Naive thymus-derived CD4-positive, alpha-beta T cell (primary cell): Measurements from ENCODE around the gene ERMAP. TPM values are rescaled to one million over a fixed set of nuclear protein-coding genes. Genes with fewer than 3 reads are reported as not detected.

Experiments
- ATAC-seq: fragments of 150-1000 bp; cut with Tn5 transposase; 2 replicates; pipeline ENCODE4 v1.10.0; 2021; ENCODE audit warnings: mild to moderate bottlenecking, moderate library complexity
- CTCF ChIA-PET: fragments of 350-600 bp; sonication (Branson Sonifier 250); formaldehyde crosslinking; loops from one replicate; lab custom pipeline; 2021; ENCODE audit warnings: antibody characterized with exemption; lab: Charles Lee
- POLR2A ChIA-PET: fragments of 350-600 bp; sonication (Branson Sonifier 250); formaldehyde crosslinking; loops from one replicate; lab custom pipeline; 2021; ENCODE audit warnings: antibody characterized with exemption, inconsistent platforms; lab: Charles Lee
- DNase-seq, 9 donors: peaks; one replicate each; pipeline versions ENCODE4 v3.0.0 to v3.0.0-alpha.2; 2020 to 2022; ENCODE audit warnings: mixed read lengths in 1 of 9
- H3K27ac ChIP-seq: one replicate; pipeline ENCODE4 v1.7.0; 2013; ENCODE audit warnings: mild to moderate bottlenecking, low read depth, low read length, moderate library complexity
- H3K27me3 ChIP-seq, 2 donors: one replicate each; pipeline ENCODE4 v1.7.0; 2013; ENCODE audit warnings: low read length in 2 of 2, mild to moderate bottlenecking in 2 of 2, moderate library complexity in 2 of 2; ENCODE audit not compliant: control insufficient read depth in 2 of 2, insufficient read depth in 2 of 2
- H3K36me3 ChIP-seq, 3 experiments: 1 replicate in 2 of 3; 2 replicates in 1 of 3; pipeline ENCODE4 v1.7.0; 2013; ENCODE audit warnings: low read length in 3 of 3, mild to moderate bottlenecking in 3 of 3, moderate library complexity in 1 of 3; ENCODE audit not compliant: insufficient read depth in 3 of 3, control insufficient read depth in 2 of 3
- H3K4me1 ChIP-seq, 2 donors: one replicate each; pipeline ENCODE4 v1.7.0; 2013; ENCODE audit warnings: low read length in 2 of 2, mild to moderate bottlenecking in 2 of 2, moderate library complexity in 1 of 2; ENCODE audit not compliant: control insufficient read depth in 2 of 2, insufficient read depth in 2 of 2
- H3K4me3 ChIP-seq: 2 replicates; pipeline ENCODE4 v1.7.0; 2013; ENCODE audit warnings: mild to moderate bottlenecking, low read length
- H3K9me3 ChIP-seq, 3 experiments: 1 replicate in 2 of 3; 2 replicates in 1 of 3; pipeline ENCODE4 v1.7.0; 2013; ENCODE audit warnings: low read length in 3 of 3; ENCODE audit not compliant: control insufficient read depth in 2 of 3
- H3K27ac Mint-ChIP-seq, 9 donors: one replicate each; pipeline ENCODE4 v1.8.0; 2020 to 2022; ENCODE audit warnings: mixed read lengths in 9 of 9, mild to moderate bottlenecking in 8 of 9, moderate library complexity in 5 of 9, inconsistent platforms in 2 of 9
- H3K27me3 Mint-ChIP-seq, 5 donors: one replicate each; pipeline ENCODE4 v1.8.0; 2021 to 2022; ENCODE audit warnings: mixed read lengths in 5 of 5, mild to moderate bottlenecking in 1 of 5
- H3K36me3 Mint-ChIP-seq, 5 donors: one replicate each; pipeline ENCODE4 v1.8.0; 2020 to 2022; ENCODE audit warnings: mixed read lengths in 5 of 5, mild to moderate bottlenecking in 3 of 5, inconsistent platforms in 1 of 5
- H3K4me1 Mint-ChIP-seq, 7 donors: one replicate each; pipeline ENCODE4 v1.8.0; 2020 to 2022; ENCODE audit warnings: mixed read lengths in 7 of 7, mild to moderate bottlenecking in 3 of 7, inconsistent platforms in 1 of 7
- H3K4me3 Mint-ChIP-seq, 10 donors: one replicate each; pipeline ENCODE4 v1.8.0; 2020 to 2022; ENCODE audit warnings: mild to moderate bottlenecking in 10 of 10, mixed read lengths in 10 of 10, moderate library complexity in 6 of 10, inconsistent platforms in 2 of 10
- H3K9me3 Mint-ChIP-seq, 11 donors: one replicate each; pipeline ENCODE4 v1.8.0; 2020 to 2022; ENCODE audit warnings: mixed read lengths in 11 of 11, mild to moderate bottlenecking in 4 of 11, inconsistent platforms in 1 of 11, moderate library complexity in 1 of 11
- intact Hi-C, 2 donors: fragments of 100-400 bp; cut with micrococcal nuclease; formaldehyde crosslinking; loops; one replicate each; pipeline ENCODE4 v1.15.1; 2023
- polyA plus RNA-seq, 2 donors: library from polyadenylated mRNA; unstranded; fragments of 300-500 nt; fragmentation: Illumina TruSeq; gene quantifications; one replicate each; pipeline ENCODE4 v1.2.3, GENCODE V29; 2021
- total RNA-seq, 6 experiments: library from RNA in 5 of 6; stranded (reverse) in 5 of 6; gene quantifications; 1 replicate in 5 of 6; 2 replicates in 1 of 6; pipeline ENCODE4 v1.2.3 and lab custom pipeline; 2021 to 2026

The ERMAP gene
- total and polyA plus RNA-seq, 7 experiments from 2014 or later: 1.9 to 10.3 (median 6.2) TPM

- ChIA-PET CTCF (interaction anchor here (0.7 to 1.0 kb wide), 2 partner anchors 182 to 334 kb away, joined by 3 to 4 read pairs; no protein-coding TSS in a partner anchor), POLR2A (no interaction called here)
- no peaks in the 10 kb centered on the region for H3K27me3 ChIP-seq
- H3K4me1 Mint-ChIP-seq: no peaks in the 10 kb centered on the region
- intact Hi-C loops: no loop called here
- peaks cover 0 to 6% (median 0%) of the 10 kb centered on the region in 11 donors for H3K9me3 Mint-ChIP-seq
- DNase-seq (no peak), ATAC-seq (no peak)
- H3K9me3 ChIP-seq: no peaks in the 10 kb centered on the region
- no peak overlapping the region for H3K27ac ChIP-seq
- H3K27me3 Mint-ChIP-seq: peaks cover 0 to 21% (median 0%) of the 10 kb centered on the region in 5 donors
- no peak overlapping the region for H3K4me3 Mint-ChIP-seq
- no peaks in the 10 kb centered on the region for H3K36me3 Mint-ChIP-seq
- no peak overlapping the region for H3K27ac Mint-ChIP-seq
- H3K36me3 ChIP-seq: no peaks in the 10 kb centered on the region
- H3K4me3 ChIP-seq: no peak overlapping the region
- no peaks in the 10 kb centered on the region for H3K4me1 ChIP-seq
These were observed 74.7 kb downstream of the ERMAP start for GRCh38 chr1:42891465-42892138.

Other genes starting within 250 kb of the ERMAP start
- gene PPIH, start 158.7 kb upstream of the ERMAP start, total RNA-seq: 10 to 100 TPM; 28.0 to 76.8 (median 40.7) TPM
- gene PPIH, start 158.7 kb upstream of the ERMAP start, polyA plus RNA-seq: 10 to 100 TPM; 70.1 to 79.7 TPM
- 100 to 1,000 TPM; 277 to 471 (median 287) TPM for gene YBX1, start 134.7 kb upstream of the ERMAP start, total RNA-seq
- gene YBX1, start 134.7 kb upstream of the ERMAP start, polyA plus RNA-seq: 10 to 100 TPM; 66.6 to 71.2 TPM
- gene CLDN19, start 76.9 kb upstream of the ERMAP start, total RNA-seq: not detected
- not detected for gene CLDN19, start 76.9 kb upstream of the ERMAP start, polyA plus RNA-seq
- gene P3H1, start 50.1 kb upstream of the ERMAP start, total RNA-seq: 10 to 100 TPM; 32.5 to 61.8 (median 47.3) TPM
- gene P3H1, start 50.1 kb upstream of the ERMAP start, polyA plus RNA-seq: 10 to 100 TPM in 1 of 2 donors, 1 to 10 TPM in 1; 7.7 to 11.8 TPM
- 10 to 100 TPM in 4 of 5 experiments, 1 to 10 TPM in 1; 7.0 to 20.8 (median 18.1) TPM for gene C1orf50, start 49.9 kb upstream of the ERMAP start, total RNA-seq
- gene C1orf50, start 49.9 kb upstream of the ERMAP start, polyA plus RNA-seq: 1 to 10 TPM; 3.4 to 3.5 TPM
- gene TMEM269, start 32.1 kb upstream of the ERMAP start, total RNA-seq: 1 to 10 TPM in 1 of 5 experiments, under 1 TPM in 4; 0.19 to 2.0 (median 0.35) TPM
- not detected for gene TMEM269, start 32.1 kb upstream of the ERMAP start, polyA plus RNA-seq
- 10 to 100 TPM; 12.7 to 22.2 (median 17.8) TPM for gene SVBP, start 275 bp downstream of the ERMAP start, total RNA-seq
- gene SVBP, start 275 bp downstream of the ERMAP start, polyA plus RNA-seq: 10 to 100 TPM; 36.3 to 47.2 TPM
- 10 to 100 TPM in 3 of 5 experiments, 1 to 10 TPM in 2; 3.5 to 17.2 (median 12.8) TPM for gene ZNF691, start 29.5 kb downstream of the ERMAP start, total RNA-seq
- 10 to 100 TPM; 11.5 to 12.4 TPM for gene ZNF691, start 29.5 kb downstream of the ERMAP start, polyA plus RNA-seq
- 100 to 1,000 TPM in 1 of 5 experiments, 10 to 100 TPM in 4; 43.6 to 123 (median 73.1) TPM for gene SLC2A1, start 141.7 kb downstream of the ERMAP start, total RNA-seq
- 10 to 100 TPM; 16.6 to 18.6 TPM for gene SLC2A1, start 141.7 kb downstream of the ERMAP start, polyA plus RNA-seq